ENCODE results near the gene OGN.

OGN gene

GRCh38 chr9:92342825-92343488 lies 61.4 kb downstream of the OGN start:
- no peak for DNase-seq

GRCh38 chr9:92341578-92341977 lies 62.8 kb downstream of the OGN start:
- DNase-seq: no peak

GRCh38 chr9:92333282-92333634 lies 71.1 kb downstream of the OGN start:
- no peak for DNase-seq
